Measurements from ENCODE around the gene DEPDC4. TPM values are rescaled to one million over a fixed set of nuclear protein-coding genes. Genes with fewer than 3 reads are reported as not detected.
A peak's percentile ranks its signal among the peaks of the same experiment; 100 is the strongest.

DEPDC4 gene
- total and polyA plus RNA-seq, 10 of the 15 experiments (the other 5 are each of a cell fraction or from before 2014, with no cell fraction given), result 1.5 to 4.7 (median 2.2) TPM

- no peak for TF ChIP-seq ZNF592 (IDR thresholded peaks at IDR 0.05)
- TF ChIP-seq, protein P1, sequence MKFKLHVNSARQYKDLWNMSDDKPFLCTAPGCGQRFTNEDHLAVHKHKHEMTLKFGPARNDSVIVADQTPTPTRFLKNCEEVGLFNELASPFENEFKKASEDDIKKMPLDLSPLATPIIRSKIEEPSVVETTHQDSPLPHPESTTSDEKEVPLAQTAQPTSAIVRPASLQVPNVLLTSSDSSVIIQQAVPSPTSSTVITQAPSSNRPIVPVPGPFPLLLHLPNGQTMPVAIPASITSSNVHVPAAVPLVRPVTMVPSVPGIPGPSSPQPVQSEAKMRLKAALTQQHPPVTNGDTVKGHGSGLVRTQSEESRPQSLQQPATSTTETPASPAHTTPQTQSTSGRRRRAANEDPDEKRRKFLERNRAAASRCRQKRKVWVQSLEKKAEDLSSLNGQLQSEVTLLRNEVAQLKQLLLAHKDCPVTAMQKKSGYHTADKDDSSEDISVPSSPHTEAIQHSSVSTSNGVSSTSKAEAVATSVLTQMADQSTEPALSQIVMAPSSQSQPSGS (IDR thresholded peaks at IDR 0.05; ENCODE audit: low read length), result peak; percentile 83
- peak; percentile 20; the same call in 1 of the 2 replicates for TF ChIP-seq FOXM1 (IDR thresholded peaks at IDR 0.05; ENCODE audit: low read depth, low read length)
- TF ChIP-seq IRF4 (IDR thresholded peaks at IDR 0.05; ENCODE audit: low read depth, low read length), result 0 out of 2 replicates have a peak, but pooled peaks have one; percentile 23
- TF ChIP-seq NR2C1 (IDR thresholded peaks at IDR 0.05), result 0 out of 2 replicates have a peak, but pooled peaks have one; percentile 22
- 0 out of 2 replicates have a peak, but pooled peaks have one; percentile 52 for TF ChIP-seq LARP7 (IDR thresholded peaks at IDR 0.05)
- TF ChIP-seq CEBPB (IDR thresholded peaks at IDR 0.05; ENCODE audit: borderline replicate concordance in 1 of 2, low read depth in 2 of 2, low read length in 2 of 2), result no peak
- peak; percentile 87 for TF ChIP-seq ATF7 (IDR thresholded peaks at IDR 0.05; ENCODE audit: low read depth)
- TF ChIP-seq NKRF (conservative IDR thresholded peaks at IDR 0.05), result peak; percentile 99
- peak; percentile 71 for TF ChIP-seq HCFC1 (IDR thresholded peaks at IDR 0.05; ENCODE audit: low read length)
- peak; percentile 61; the same call in 1 of the 2 replicates for TF ChIP-seq EED (IDR thresholded peaks at IDR 0.05; ENCODE audit: low read depth)
- peak; percentile 93 for TF ChIP-seq CBFB (IDR thresholded peaks at IDR 0.05; ENCODE audit: low read depth)
- TF ChIP-seq TCF12 (IDR thresholded peaks at IDR 0.05; ENCODE audit: low read depth, low read length), result peak; percentile 22; the same call in 1 of the 2 replicates
- TF ChIP-seq, protein P2, sequence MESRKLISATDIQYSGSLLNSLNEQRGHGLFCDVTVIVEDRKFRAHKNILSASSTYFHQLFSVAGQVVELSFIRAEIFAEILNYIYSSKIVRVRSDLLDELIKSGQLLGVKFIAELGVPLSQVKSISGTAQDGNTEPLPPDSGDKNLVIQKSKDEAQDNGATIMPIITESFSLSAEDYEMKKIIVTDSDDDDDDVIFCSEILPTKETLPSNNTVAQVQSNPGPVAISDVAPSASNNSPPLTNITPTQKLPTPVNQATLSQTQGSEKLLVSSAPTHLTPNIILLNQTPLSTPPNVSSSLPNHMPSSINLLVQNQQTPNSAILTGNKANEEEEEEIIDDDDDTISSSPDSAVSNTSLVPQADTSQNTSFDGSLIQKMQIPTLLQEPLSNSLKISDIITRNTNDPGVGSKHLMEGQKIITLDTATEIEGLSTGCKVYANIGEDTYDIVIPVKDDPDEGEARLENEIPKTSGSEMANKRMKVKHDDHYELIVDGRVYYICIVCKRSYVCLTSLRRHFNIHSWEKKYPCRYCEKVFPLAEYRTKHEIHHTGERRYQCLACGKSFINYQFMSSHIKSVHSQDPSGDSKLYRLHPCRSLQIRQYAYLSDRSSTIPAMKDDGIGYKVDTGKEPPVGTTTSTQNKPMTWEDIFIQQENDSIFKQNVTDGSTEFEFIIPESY (IDR thresholded peaks at IDR 0.05), result no peak
- no peak for TF ChIP-seq NFXL1 (IDR thresholded peaks at IDR 0.05; ENCODE audit: borderline replicate concordance)
- no peak; the same call in 1 of the 2 replicates for TF ChIP-seq NR2F1 (conservative IDR thresholded peaks at IDR 0.05)
- peak; percentile 76 for TF ChIP-seq TAF1 (IDR thresholded peaks at IDR 0.05; ENCODE audit: borderline replicate concordance, low read depth, low read length)
- TF ChIP-seq POLR2AphosphoS2 (IDR thresholded peaks at IDR 0.05; ENCODE audit: low read depth, low read length), result peak; percentile 76; the same call in 1 of the 2 replicates
- TF ChIP-seq NBN (IDR thresholded peaks at IDR 0.05), result peak; percentile 90
- TF ChIP-seq MXI1 (IDR thresholded peaks at IDR 0.05; ENCODE audit: low read depth, low read length), result peak; percentile 96
- no peak for TF ChIP-seq ZBED1 (IDR thresholded peaks at IDR 0.05; ENCODE audit: borderline replicate concordance)
- peak; percentile 82 for TF ChIP-seq POLR2A (IDR thresholded peaks at IDR 0.05; ENCODE audit: low read depth, low read length)
- TF ChIP-seq RELA (IDR thresholded peaks at IDR 0.05; ENCODE audit: borderline replicate concordance, partially characterized antibody), result peak; percentile 47
Observed at GRCh38 chr12:100200463-100201181, 66.3 kb downstream of the DEPDC4 start, which contains the start of gene ACTR6 (continued).
